Adrenal gland (tissue), 5 donors: Measurements from ENCODE around the gene MMP24OS.

Experiments used
- CTCF ChIP-seq, 6 experiments: fragments of 450-650 bp in 4 of 6; fragments of 200-600 bp in 2 of 6; sonication (generic) in 1 of 6; IDR thresholded peaks; 1 replicate in 5 of 6; 2 replicates in 1 of 6; pipeline versions ENCODE4 v1.5.1 to v1.8.0; 2016 to 2021; ENCODE audit warnings: antibody characterized with exemption in 6 of 6, mild to moderate bottlenecking in 2 of 6, moderate library complexity in 1 of 6
- POLR2A ChIP-seq, 2 donors: fragments of 450-650 bp; IDR thresholded peaks; one replicate each; pipeline ENCODE4 v1.6.1; 2017; ENCODE audit warnings: antibody characterized with exemption in 2 of 2, mild to moderate bottlenecking in 2 of 2, moderate library complexity in 1 of 2
- donor health status: DM: no; HTN: no; CAD: no.

GRCh38 chr20:35293303-35294292, 15.7 kb upstream of the MMP24OS start:
- TF ChIP-seq CTCF (IDR thresholded peaks at IDR 0.05) (no peak), POLR2A (IDR thresholded peaks at IDR 0.05) (no peak)
